T47D (cell line): ENCODE results near the gene GGN.
"Not testable (repeated sequence)": the region's sequence is repeated elsewhere in the genome, so short reads cannot be mapped to it uniquely, and the experiment has no call there.

Experiments used
- DNase-seq, 2 experiments: peaks; one replicate each; pipeline versions ENCODE4 v3.0.0 to v3.0.0-alpha.2; 2011 to 2012; ENCODE audit warnings: low read depth in 1 of 2, low spot score in 1 of 2
- JUND ChIP-seq: IDR thresholded peaks from 2 replicates; pipeline ENCODE4 v1.6.1; 2012; ENCODE audit warnings: low read depth
- in situ Hi-C: cut with HindIII; loops from 2 replicates; pipeline ENCODE4 v1.10.0; 2016; ENCODE audit warnings: low sequenced_read_pairs, low pct_unique_long_range_greater_than_20kb

The GGN gene, protein sequence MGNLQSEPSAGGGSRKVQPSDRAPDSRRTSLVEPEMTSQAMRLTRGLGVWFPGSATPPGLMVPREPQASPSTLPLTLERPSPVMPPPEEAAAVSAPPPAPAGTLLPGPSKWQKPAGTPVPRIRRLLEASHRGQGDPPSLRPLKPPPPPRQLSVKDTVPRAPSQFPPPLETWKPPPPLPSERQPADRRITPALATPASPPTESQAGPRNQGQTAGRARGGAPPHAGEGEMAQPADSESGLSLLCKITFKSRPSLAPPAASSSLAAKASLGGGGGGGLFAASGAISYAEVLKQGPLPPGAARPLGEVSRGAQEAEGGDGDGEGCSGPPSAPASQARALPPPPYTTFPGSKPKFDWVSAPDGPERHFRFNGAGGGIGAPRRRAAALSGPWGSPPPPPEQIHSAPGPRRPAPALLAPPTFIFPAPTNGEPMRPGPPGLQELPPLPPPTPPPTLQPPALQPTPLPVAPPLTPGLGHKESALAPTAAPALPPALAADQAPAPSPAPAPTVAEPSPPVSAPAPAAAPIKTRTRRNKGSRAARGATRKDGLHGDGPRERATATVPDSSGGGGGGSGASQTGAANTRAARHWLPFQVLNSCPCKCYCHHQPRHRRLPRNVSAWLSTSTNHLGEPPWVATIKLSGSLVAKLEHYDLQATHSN

DNA sequence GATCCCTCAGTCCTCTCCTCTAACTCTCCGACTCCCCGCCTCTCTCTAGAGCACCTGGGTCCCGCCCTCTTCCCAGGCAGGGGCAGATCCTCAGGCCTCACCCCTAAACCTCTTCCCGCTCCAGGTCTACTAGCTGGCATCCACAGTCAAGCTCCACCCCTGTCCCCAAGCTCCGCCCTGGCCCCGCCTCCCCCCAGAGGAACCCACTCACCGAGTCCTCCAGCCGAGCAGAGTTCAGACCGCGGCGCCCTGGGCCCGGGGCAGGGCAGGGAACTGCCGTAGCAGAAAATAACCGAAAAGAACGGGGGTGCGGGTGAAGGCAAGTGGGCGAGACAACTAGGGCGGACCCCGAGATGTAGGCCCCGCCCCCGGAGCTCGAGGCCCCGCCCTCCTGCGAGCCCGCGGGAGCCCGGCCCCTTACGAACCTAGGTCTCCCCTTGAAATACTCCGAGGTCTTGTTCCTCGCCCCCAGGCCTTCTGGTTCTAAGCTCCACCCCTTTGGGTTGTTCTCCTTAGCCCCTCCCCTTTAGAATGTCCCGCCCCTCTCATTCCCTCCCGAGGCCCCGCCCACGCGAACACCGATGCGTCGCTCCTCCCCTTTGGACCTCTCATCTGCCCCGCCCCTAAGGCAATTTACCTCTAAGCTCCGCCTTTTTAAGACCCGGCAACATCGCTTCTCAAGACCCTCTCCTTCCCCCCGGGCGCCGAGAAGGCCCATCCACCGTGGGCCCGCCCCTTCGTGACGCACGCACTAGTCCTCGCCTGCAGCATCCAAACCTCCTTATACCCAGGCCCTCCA is at the start of gene GGN:
TSS of gene GGN (minus strand) at position 485 of the 799 bp plus-strand sequence. CDS start 773 bp downstream, outside the sequence.
- no peak for TF ChIP-seq JUND
- in situ Hi-C loops = no loop called here
- peak; percentile 96 to 97 for DNase-seq

GRCh38 chr19:38437295-38437694 is 49.5 kb upstream of the GGN start:
- no peak for TF ChIP-seq JUND
- DNase-seq = no peak
- in situ Hi-C loops = no loop called here

DNA sequence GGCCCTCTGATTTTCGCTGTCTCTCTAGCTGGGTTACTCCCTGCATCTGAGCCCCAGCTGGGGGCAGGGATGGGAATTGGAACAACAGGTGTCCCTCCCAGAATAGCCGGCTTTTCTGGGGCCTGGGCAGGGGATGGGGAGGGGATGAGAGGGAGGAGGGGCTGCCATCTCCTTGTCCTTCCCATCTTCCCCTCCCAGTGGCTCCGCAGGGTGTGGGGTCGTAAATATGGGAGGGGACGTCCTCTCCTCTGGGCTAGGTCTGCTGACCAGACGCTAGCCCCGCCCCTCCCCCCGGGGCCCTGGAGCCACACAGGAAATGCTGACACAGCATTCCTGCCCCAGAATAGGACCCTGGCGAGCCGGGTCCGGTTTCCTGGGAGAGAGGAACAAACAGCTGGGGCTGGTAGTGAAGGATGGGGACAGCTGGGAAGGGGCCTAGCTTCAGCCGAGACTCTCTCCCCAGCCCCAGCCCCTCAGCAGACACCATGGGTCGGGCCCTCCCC is 46.8 kb upstream of the GGN start:
- DNase-seq = no peak
- no peak for TF ChIP-seq JUND
- in situ Hi-C loops = no loop called here

- in situ Hi-C loops = no loop called here
- no peak for TF ChIP-seq JUND
Observed at GRCh38 chr19:38433268-38433733, 45.5 kb upstream of the GGN start, which contains the start of gene RYR1. Gene RYR1 (plus strand): TSS chr19:38433691. CDS start chr19:38433830, 139 bp downstream.

DNA sequence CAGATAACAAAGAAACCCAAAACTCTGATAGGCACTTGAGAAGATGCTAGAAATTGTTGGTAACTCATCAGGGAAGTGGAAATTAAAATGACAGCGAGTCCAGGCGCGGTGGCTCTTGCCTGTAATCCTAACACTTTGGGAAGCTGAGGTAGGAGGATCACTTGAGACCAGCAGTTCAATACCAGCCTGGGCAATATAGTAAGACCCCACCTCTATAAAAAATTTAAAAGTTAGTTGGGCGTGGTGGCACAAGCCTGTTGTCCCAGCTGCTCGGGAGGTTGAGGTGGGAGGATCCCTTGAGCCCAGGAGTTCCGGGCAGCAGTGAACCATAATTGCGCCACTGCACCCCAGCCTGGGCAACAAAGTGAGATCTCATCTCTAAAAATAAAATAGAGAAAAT is 43.1 kb upstream of the GGN start:
- DNase-seq = no peak
- in situ Hi-C loops = no loop called here
- TF ChIP-seq JUND = no peak

More at GRCh38 chr19:38433268-38433733, 45.5 kb upstream of the GGN start, which contains the start of gene RYR1:
- DNase-seq = peak in 1 of 2 experiments; percentile 58

GRCh38 chr19:38429811-38430156 is 42.0 kb upstream of the GGN start:
- in situ Hi-C loops = no loop called here
- no peak for TF ChIP-seq JUND
- DNase-seq = no peak

- TF ChIP-seq JUND = no peak
- in situ Hi-C loops = no loop called here
- DNase-seq = no peak
Observed at GRCh38 chr19:38429055-38429810, 41.4 kb upstream of the GGN start.

GRCh38 chr19:38427035-38427677 is 39.3 kb upstream of the GGN start:
- in situ Hi-C loops = not testable (repeated sequence)

DNA sequence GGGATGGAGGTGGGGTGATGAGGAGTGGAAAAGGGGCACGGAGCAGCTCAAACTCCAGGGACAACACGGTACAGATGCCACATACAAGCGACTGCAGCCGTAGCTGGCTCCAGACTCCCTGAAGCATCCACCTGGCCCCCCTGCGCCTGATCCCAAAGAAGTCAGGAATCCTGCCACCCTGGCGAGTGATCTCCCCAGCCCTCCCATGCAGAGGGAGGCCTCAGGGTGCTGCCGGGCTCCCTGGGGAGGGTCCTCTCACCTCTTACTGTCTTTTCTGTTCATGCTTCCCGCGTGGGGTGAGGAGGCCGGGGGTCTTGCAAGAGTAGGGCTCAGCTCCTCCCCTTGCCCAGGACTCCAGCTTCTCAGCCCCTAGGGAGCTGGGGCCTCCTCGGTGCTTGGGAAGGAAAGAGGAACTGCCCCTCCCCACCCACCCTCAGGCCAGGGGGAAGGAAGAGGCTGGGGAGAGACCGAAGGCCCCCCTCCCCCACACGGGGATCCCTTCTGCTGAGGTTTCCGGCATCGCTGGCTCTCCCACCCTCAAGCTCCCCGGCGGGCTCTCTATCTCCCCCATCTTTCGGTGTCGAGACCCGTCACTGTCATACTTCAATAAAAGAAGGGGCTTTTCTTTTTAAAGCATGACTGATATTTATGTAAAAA is 38.1 kb upstream of the GGN start, which contains the start of gene RASGRP4:
TSS of gene RASGRP4 (minus strand) at position 410 of the 657 bp plus-strand sequence. CDS start at position 282, 128 bp downstream.
- in situ Hi-C loops = no loop called here
- TF ChIP-seq JUND = no peak
- no peak for DNase-seq

More at GRCh38 chr19:38427035-38427677, 39.3 kb upstream of the GGN start:
- not testable (repeated sequence) for DNase-seq

- in situ Hi-C loops = no loop called here
- no peak for DNase-seq
- no peak for TF ChIP-seq JUND
Observed at GRCh38 chr19:38425222-38425809, 37.5 kb upstream of the GGN start.
